Karpas-422 (cell line): Measurements from ENCODE around the gene EMC6. TPM values are rescaled to one million over a fixed set of nuclear protein-coding genes. Genes with fewer than 3 reads are reported as not detected.

Source experiments
- DNase-seq: peaks from one replicate; pipeline ENCODE4 v3.0.0-alpha.2; 2015
- H2AFZ ChIP-seq: fragments of 200-600 bp; sonication (generic); 2 replicates; pipeline ENCODE4 v1.6.1; 2014; ENCODE audit warnings: antibody characterized with exemption, low read length, mixed read lengths
- H3K27ac ChIP-seq: fragments of 200-600 bp; sonication (generic); 2 replicates; pipeline ENCODE4 v1.5.1; 2014; ENCODE audit warnings: mild to moderate bottlenecking, low read length, moderate library complexity
- H3K27me3 ChIP-seq: fragments of 200-600 bp; sonication (generic); 2 replicates; pipeline ENCODE4 v1.6.1; 2014; ENCODE audit warnings: low read length, mixed read lengths
- H3K36me3 ChIP-seq: fragments of 200-600 bp; sonication (generic); 2 replicates; pipeline ENCODE4 v1.6.1; 2014; ENCODE audit warnings: low read length, mixed read lengths; ENCODE audit not compliant: insufficient read depth
- H3K4me1 ChIP-seq: fragments of 200-600 bp; sonication (generic); 2 replicates; pipeline ENCODE4 v1.6.1; 2014; ENCODE audit warnings: mild to moderate bottlenecking, low read length, mixed read lengths
- H3K4me2 ChIP-seq: fragments of 200-600 bp; sonication (generic); 2 replicates; pipeline ENCODE4 v1.6.1; 2014; ENCODE audit warnings: low read length, low read depth, mild to moderate bottlenecking; ENCODE audit not compliant: poor library complexity, severe bottlenecking
- H3K4me3 ChIP-seq: fragments of 200-600 bp; sonication (generic); 2 replicates; pipeline ENCODE4 v1.5.1; 2014; ENCODE audit warnings: mild to moderate bottlenecking, antibody characterized with exemption, low read length, mixed read lengths
- H3K79me2 ChIP-seq: fragments of 200-600 bp; sonication (generic); 2 replicates; pipeline ENCODE4 v1.6.1; 2014; ENCODE audit warnings: mild to moderate bottlenecking, low read length, mixed read lengths
- H3K9ac ChIP-seq: fragments of 200-600 bp; sonication (generic); 2 replicates; pipeline ENCODE4 v1.6.0; 2014; ENCODE audit warnings: low read length
- H3K9me2 ChIP-seq: fragments of 200-600 bp; sonication (generic), shearing (Covaris generic); replicated peaks from 2 replicates; pipeline ENCODE4 v1.6.0; 2014; ENCODE audit warnings: mild to moderate bottlenecking, low read length, moderate library complexity; ENCODE audit not compliant: insufficient read depth
- H3K9me3 ChIP-seq: fragments of 300-700, 200-600 bp; sonication (generic); 2 replicates; pipeline ENCODE4 v1.6.1; 2014; ENCODE audit warnings: low read length, mixed read lengths
- H4K20me1 ChIP-seq: fragments of 200-600 bp; sonication (generic); 2 replicates; pipeline ENCODE4 v1.6.1; 2014; ENCODE audit warnings: mild to moderate bottlenecking, antibody characterized with exemption, low read length, low read depth; ENCODE audit not compliant: insufficient read depth
- total RNA-seq: library from RNA; depleted of rRNA; stranded (reverse); fragments of >200 nt; shearing (Covaris generic); gene quantifications from 2 replicates; pipeline ENCODE4 v1.2.3, GENCODE V29; 2014; ENCODE audit warnings: low replicate concordance

EMC6 gene
- total RNA-seq, 1 experiment from 2014 or later = 21.0 TPM

- Histone ChIP-seq H4K20me1 (no peaks in the 10 kb centered on the region), H3K27ac (no peak overlapping the region), H3K27me3 (no peaks in the 10 kb centered on the region), H3K9me2 (no peaks in the 10 kb centered on the region), H3K9me3 (no peaks in the 10 kb centered on the region), H3K79me2 (no peaks in the 10 kb centered on the region), H2AFZ (no peak overlapping the region), H3K4me1 (peaks cover 13% of the 10 kb centered on the region), H3K4me2 (no peak overlapping the region), H3K9ac (no peak overlapping the region), H3K36me3 (0 out of 2 replicates have a peak, but pooled peaks cover 4% of the 10 kb centered on the region), H3K4me3 (no peak overlapping the region)
- DNase-seq = no peak
Measured at GRCh38 chr17:3681565-3681964, 13.0 kb downstream of the EMC6 start.

GRCh38 chr17:3682033-3682432 lies 13.4 kb downstream of the EMC6 start:
- Histone ChIP-seq H3K4me1 (peaks cover 13% of the 10 kb centered on the region), H2AFZ (no peak overlapping the region), H3K4me2 (no peak overlapping the region), H3K9ac (no peak overlapping the region), H3K9me3 (no peaks in the 10 kb centered on the region), H3K9me2 (no peaks in the 10 kb centered on the region), H3K79me2 (no peaks in the 10 kb centered on the region), H3K36me3 (0 out of 2 replicates have a peak, but pooled peaks cover 4% of the 10 kb centered on the region), H3K27ac (no peak overlapping the region), H3K27me3 (no peaks in the 10 kb centered on the region), H3K4me3 (no peak overlapping the region), H4K20me1 (no peaks in the 10 kb centered on the region)
- DNase-seq = no peak

GRCh38 chr17:3683054-3683511 lies 14.5 kb downstream of the EMC6 start:
- Histone ChIP-seq H3K4me1 (peaks cover 16% of the 10 kb centered on the region), H3K27ac (no peak overlapping the region), H3K36me3 (0 out of 2 replicates have a peak, but pooled peaks cover 4% of the 10 kb centered on the region), H2AFZ (no peak overlapping the region), H4K20me1 (no peaks in the 10 kb centered on the region), H3K27me3 (no peaks in the 10 kb centered on the region), H3K4me2 (no peak overlapping the region), H3K4me3 (no peak overlapping the region), H3K9ac (no peak overlapping the region), H3K9me3 (no peaks in the 10 kb centered on the region), H3K79me2 (no peaks in the 10 kb centered on the region), H3K9me2 (no peaks in the 10 kb centered on the region)
- peak; percentile 88 for DNase-seq

GRCh38 chr17:3685174-3685573 lies 16.6 kb downstream of the EMC6 start:
- Histone ChIP-seq H3K4me2 (no peak overlapping the region), H3K9me3 (no peaks in the 10 kb centered on the region), H3K36me3 (0 out of 2 replicates have a peak, but pooled peaks cover 4% of the 10 kb centered on the region), H3K4me1 (peaks cover 37% of the 10 kb centered on the region), H3K27ac (peak overlapping the region; percentile 88), H4K20me1 (peaks cover 2% of the 10 kb centered on the region; the same call in 1 of the 2 replicates), H3K27me3 (no peaks in the 10 kb centered on the region), H3K79me2 (0 out of 2 replicates have a peak, but pooled peaks cover 2% of the 10 kb centered on the region), H3K9ac (peak overlapping the region; percentile 21; the same call in 1 of the 2 replicates), H3K9me2 (no peaks in the 10 kb centered on the region), H2AFZ (no peak overlapping the region), H3K4me3 (no peak overlapping the region)
- DNase-seq = peak; percentile 54

- Histone ChIP-seq H3K27me3 (no peaks in the 10 kb centered on the region), H3K4me1 (peaks cover 61% of the 10 kb centered on the region), H3K4me3 (peak overlapping the region; percentile 2; the same call in 1 of the 2 replicates), H3K9ac (peak overlapping the region; percentile 38), H3K9me3 (no peaks in the 10 kb centered on the region), H3K9me2 (no peaks in the 10 kb centered on the region), H4K20me1 (peaks cover 13% of the 10 kb centered on the region), H3K36me3 (no peaks in the 10 kb centered on the region), H3K27ac (peak overlapping the region; percentile 90), H3K4me2 (peak overlapping the region; percentile 35), H3K79me2 (peaks cover 20% of the 10 kb centered on the region), H2AFZ (no peak overlapping the region)
- DNase-seq = peak; percentile 74
Measured at GRCh38 chr17:3688027-3688553, 19.5 kb downstream of the EMC6 start.

GRCh38 chr17:3688852-3689261 lies 20.2 kb downstream of the EMC6 start:
- no peak overlapping the region for H2AFZ ChIP-seq
- peak overlapping the region; percentile 38 for H3K9ac ChIP-seq
- H3K9me2 ChIP-seq = no peaks in the 10 kb centered on the region
- H3K4me3 ChIP-seq = no peak overlapping the region
- no peaks in the 10 kb centered on the region for H3K9me3 ChIP-seq
- peaks cover 20% of the 10 kb centered on the region for H3K79me2 ChIP-seq
- peaks cover 62% of the 10 kb centered on the region for H3K4me1 ChIP-seq
- peaks cover 13% of the 10 kb centered on the region for H4K20me1 ChIP-seq
- H3K27ac ChIP-seq = peak overlapping the region; percentile 90
- no peaks in the 10 kb centered on the region for H3K36me3 ChIP-seq
- H3K4me2 ChIP-seq = peak overlapping the region; percentile 35
- no peaks in the 10 kb centered on the region for H3K27me3 ChIP-seq
- no peak for DNase-seq

- H3K4me3 ChIP-seq = no peak overlapping the region
Measured at GRCh38 chr17:3689262-3690093, 20.9 kb downstream of the EMC6 start.

GRCh38 chr17:3690094-3690715 lies 21.6 kb downstream of the EMC6 start:
- H3K4me3 ChIP-seq = no peak overlapping the region
- H3K27me3 ChIP-seq = no peaks in the 10 kb centered on the region
- no peaks in the 10 kb centered on the region for H3K36me3 ChIP-seq
- H4K20me1 ChIP-seq = peaks cover 13% of the 10 kb centered on the region
- peak overlapping the region; percentile 90 for H3K27ac ChIP-seq
- H3K79me2 ChIP-seq = peaks cover 28% of the 10 kb centered on the region
- H2AFZ ChIP-seq = no peak overlapping the region
- H3K4me2 ChIP-seq = peak overlapping the region; percentile 37
- H3K9me3 ChIP-seq = no peaks in the 10 kb centered on the region
- DNase-seq = no peak
- H3K9me2 ChIP-seq = no peaks in the 10 kb centered on the region
- peak overlapping the region; percentile 13; the same call in 1 of the 2 replicates for H3K9ac ChIP-seq
- H3K4me1 ChIP-seq = peaks cover 72% of the 10 kb centered on the region

More at GRCh38 chr17:3689262-3690093, 20.9 kb downstream of the EMC6 start:
- Histone ChIP-seq H4K20me1 (peaks cover 13% of the 10 kb centered on the region), H2AFZ (no peak overlapping the region), H3K4me1 (peaks cover 68% of the 10 kb centered on the region), H3K27me3 (no peaks in the 10 kb centered on the region), H3K9me3 (no peaks in the 10 kb centered on the region), H3K4me2 (peak overlapping the region; percentile 37), H3K79me2 (peaks cover 20% of the 10 kb centered on the region), H3K9me2 (no peaks in the 10 kb centered on the region), H3K9ac (peak overlapping the region; percentile 21), H3K27ac (peak overlapping the region; percentile 90), H3K36me3 (no peaks in the 10 kb centered on the region)
- no peak for DNase-seq
